UCSD-AML1 (cell line): ENCODE data around the gene COIL.
A peak's percentile ranks its signal among the peaks of the same experiment; 100 is the strongest.
"Not testable (repeated sequence)": the region's sequence is repeated elsewhere in the genome, so short reads cannot be mapped to it uniquely, and the experiment has no call there.

ENCODE experiments used
- DNase-seq: peaks from one replicate; lab custom pipeline; 2025; ENCODE audit not compliant: unreplicated experiment; lab: John Stamatoyannopoulos, UW

Gene COIL, protein sequence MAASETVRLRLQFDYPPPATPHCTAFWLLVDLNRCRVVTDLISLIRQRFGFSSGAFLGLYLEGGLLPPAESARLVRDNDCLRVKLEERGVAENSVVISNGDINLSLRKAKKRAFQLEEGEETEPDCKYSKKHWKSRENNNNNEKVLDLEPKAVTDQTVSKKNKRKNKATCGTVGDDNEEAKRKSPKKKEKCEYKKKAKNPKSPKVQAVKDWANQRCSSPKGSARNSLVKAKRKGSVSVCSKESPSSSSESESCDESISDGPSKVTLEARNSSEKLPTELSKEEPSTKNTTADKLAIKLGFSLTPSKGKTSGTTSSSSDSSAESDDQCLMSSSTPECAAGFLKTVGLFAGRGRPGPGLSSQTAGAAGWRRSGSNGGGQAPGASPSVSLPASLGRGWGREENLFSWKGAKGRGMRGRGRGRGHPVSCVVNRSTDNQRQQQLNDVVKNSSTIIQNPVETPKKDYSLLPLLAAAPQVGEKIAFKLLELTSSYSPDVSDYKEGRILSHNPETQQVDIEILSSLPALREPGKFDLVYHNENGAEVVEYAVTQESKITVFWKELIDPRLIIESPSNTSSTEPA

DNA sequence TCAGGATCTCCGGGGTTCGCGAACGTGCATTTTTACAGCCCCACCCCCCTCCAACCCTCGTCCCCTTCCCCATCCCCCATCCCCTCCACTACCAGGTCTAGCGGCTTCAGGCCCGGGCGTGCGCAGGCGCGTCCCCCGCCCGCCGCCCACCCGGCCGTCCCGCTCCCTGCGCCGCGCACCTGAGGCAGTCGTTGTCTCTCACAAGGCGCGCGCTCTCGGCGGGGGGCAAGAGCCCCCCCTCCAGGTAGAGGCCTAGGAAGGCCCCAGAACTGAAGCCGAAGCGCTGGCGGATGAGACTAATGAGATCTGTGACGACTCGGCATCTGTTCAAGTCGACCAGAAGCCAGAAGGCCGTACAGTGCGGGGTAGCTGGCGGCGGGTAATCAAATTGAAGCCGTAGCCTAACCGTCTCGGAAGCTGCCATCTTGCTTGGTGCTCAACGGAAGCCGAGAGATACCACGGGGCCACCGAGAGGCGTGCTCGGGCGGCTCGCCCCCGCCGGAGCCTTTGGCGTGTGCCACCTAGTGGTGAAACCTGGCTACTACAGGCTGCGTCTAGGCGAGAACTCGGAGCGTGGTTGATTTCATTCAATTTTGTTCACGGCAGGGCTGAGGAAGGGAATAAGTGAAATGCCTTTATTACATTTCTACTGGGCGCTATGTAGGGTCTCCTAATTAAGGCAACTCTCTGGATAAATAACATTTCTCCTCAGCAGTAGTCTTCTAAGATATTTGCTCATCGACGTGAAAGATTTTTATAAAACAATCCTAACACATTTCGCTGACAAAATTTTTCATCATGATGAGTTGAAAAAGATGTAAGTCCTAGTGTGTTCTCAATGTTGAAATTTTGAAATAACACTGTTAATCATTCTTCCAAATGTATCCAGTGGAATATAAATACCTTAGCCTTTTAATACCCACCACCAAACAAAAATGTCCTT lies at the start of gene COIL:
TSS of gene COIL (minus strand) at position 455 of the 943 bp plus-strand sequence. CDS start at position 424, 31 bp downstream.
- DNase-seq = peak; percentile 90

- DNase-seq = no peak
These were observed 49.6 kb upstream of the COIL start for GRCh38 chr17:57010487-57010886.

GRCh38 chr17:57009737-57010445 lies 49.0 kb upstream of the COIL start:
- peak; percentile 51 for DNase-seq

- no peak for DNase-seq
These were observed 48.1 kb upstream of the COIL start for GRCh38 chr17:57008958-57009357.

- no peak for DNase-seq
These were observed 45.2 kb upstream of the COIL start for GRCh38 chr17:57006040-57006439.

GRCh38 chr17:57004944-57005579 lies 44.2 kb upstream of the COIL start:
- peak; percentile 48 for DNase-seq

DNA sequence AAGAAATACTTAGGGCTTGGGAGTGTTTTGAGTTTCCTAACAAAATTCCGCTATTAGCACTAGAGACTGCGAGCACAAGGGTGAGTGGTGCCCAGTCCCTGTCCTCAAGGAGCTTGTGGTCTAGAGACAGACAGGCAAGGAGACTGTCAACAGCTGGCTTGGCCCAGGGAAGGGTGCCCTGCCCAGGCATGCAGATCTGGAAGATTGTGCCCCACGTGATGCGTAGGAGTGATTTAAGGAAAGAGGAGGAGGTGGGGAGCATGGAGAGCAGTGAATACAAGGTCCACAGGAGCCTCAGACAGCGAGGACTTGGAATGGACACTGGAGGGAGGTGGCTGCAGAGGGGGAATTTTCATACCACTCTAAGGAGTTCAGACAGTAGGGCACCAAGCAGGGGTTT lies 42.1 kb upstream of the COIL start:
- DNase-seq = no peak

DNA sequence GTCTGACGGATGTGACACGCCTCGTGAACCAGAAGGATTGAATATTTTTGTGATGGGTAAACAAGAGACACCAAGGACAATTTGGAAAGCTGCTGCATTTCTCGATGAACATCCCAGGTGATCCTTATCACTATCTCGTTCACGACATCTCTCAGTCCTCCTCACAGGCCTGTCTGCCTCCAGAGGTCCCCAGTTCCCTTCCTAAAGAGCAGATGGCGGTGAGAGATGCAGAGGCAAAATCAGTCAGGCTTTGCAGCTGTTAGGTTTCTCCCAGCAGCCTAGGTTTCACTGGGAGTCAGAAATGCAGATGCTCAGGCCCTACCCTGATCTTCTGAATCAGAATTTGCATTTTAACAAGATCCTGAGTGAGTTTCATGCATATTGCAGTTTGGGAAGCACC lies 40.7 kb upstream of the COIL start:
- DNase-seq = no peak

GRCh38 chr17:56997313-56997712 lies 36.5 kb upstream of the COIL start:
- DNase-seq = no peak

DNA sequence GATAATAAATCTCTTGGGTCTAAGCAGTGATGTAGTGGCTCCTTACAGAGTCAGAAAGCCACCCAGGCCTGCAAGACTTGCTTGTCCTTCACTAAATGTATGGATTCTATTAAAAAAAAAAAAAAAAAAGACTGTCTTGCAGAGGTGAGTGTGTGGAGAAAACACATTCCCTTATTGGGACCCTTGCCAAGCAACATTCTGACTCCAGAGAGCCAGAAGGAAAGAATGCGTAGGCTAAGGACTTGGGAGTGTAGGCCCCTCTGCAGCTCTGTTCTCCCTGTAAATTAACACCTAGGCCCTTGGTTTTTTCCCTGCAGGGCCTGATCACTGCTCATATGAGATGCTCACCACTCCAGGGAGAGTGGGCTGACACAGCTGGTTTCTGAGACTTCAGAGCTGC lies 34.9 kb upstream of the COIL start:
- DNase-seq = no peak

- no peak for DNase-seq
These were observed 33.4 kb upstream of the COIL start for GRCh38 chr17:56994009-56994792.

- DNase-seq = no peak
These were observed 31.5 kb upstream of the COIL start for GRCh38 chr17:56992364-56992763.

DNA sequence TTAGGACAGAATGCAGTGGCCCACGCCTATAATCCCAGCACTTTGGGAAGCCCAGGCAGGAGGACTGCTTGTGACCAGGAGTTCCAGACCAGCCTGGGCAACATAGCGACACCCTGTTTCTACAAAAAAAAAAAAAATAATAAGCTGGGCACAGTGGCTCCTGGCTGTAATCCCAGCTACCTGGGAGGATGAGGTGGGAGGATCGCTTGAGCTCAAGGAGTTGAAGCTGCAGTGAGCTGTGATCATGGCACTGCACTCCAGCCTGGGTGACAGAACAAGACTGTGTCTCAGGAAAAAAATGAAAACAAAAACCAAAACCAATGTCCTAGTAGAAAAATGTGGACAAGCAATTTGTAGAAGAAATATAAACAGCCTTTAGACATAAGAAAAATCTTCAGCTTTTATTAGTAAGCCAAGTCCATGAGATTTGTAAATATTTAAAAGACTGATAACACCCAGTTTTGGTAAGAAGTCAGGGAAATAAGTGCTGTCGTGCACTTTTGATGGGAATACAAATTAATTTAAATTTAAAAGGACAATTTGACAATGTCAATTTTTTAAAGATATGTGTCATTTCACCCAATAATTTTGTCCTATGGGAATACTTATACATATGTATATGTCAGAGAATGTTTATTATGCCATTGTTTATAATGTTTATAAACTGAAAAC lies 28.2 kb upstream of the COIL start:
- DNase-seq = no peak

- no peak for DNase-seq
These were observed 26.5 kb upstream of the COIL start for GRCh38 chr17:56987283-56987834.

- peak; percentile 76 for DNase-seq
These were observed 24.7 kb upstream of the COIL start for GRCh38 chr17:56985371-56986162.

- no peak for DNase-seq
These were observed 22.5 kb upstream of the COIL start for GRCh38 chr17:56983366-56983765.

GRCh38 chr17:56982312-56982711 lies 21.5 kb upstream of the COIL start:
- no peak for DNase-seq

- not testable (repeated sequence) for DNase-seq
These were observed 19.7 kb upstream of the COIL start for GRCh38 chr17:56980526-56980925.
